ENCODE data around the gene BAIAP2L1. TPM values are rescaled to one million over a fixed set of nuclear protein-coding genes. Genes with fewer than 3 reads are reported as not detected.
"Not testable (repeated sequence)": the region's sequence is repeated elsewhere in the genome, so short reads cannot be mapped to it uniquely, and the experiment has no call there.

Gene BAIAP2L1
- total and polyA plus RNA-seq, 2 donors (not counting 3 experiments of a cell fraction or from before 2014, with no cell fraction given): 0.32 to 1.1 TPM

GRCh38 chr7:98387131-98387530 lies 13.8 kb downstream of the BAIAP2L1 start:
- ChIA-PET POLR2A (no interaction called here), CTCF (interaction anchor here (1.9 kb wide), 1 partner anchor 12 kb away, joined by 4 read pairs; no protein-coding TSS in a partner anchor)
- no peak overlapping the region for H3K27ac ChIP-seq (ENCODE audit: insufficient read depth, low read depth, low read length)
- H4K20me1 ChIP-seq (replicated peaks; ENCODE audit: control insufficient read depth, extremely low read depth, insufficient read depth, low read length): no peaks in the 10 kb centered on the region
- dilution Hi-C loops (cut with MboI; ENCODE audit: extremely low pct_ligation_motif_present, low sequenced_read_pairs): no loop called here
- BruUV-seq (replicated peaks): no TSS peak
- no peak for FAIRE-seq
- H3K9ac ChIP-seq (replicated peaks; ENCODE audit: extremely low read depth, insufficient read depth, low read length): no peak overlapping the region
- no peaks in the 10 kb centered on the region for H3K27me3 ChIP-seq (ENCODE audit: control insufficient read depth in 2 of 2, insufficient read depth in 2 of 2, low read length in 2 of 2)
- intact Hi-C loops (cut with micrococcal nuclease): no loop called here
- H2AFZ ChIP-seq (ENCODE audit: low read depth, low read length): no peak overlapping the region
- no peak for DNase-seq (ENCODE audit: low read depth, low spot score)
- H3K4me2 ChIP-seq (ENCODE audit: insufficient read depth, low read length): no peak overlapping the region
- H3K9me3 ChIP-seq (replicated peaks; ENCODE audit: control insufficient read depth, insufficient read depth, low read length): no peaks in the 10 kb centered on the region
- TF ChIP-seq CTCF (IDR thresholded peaks at IDR 0.05; ENCODE audit: extremely low read depth in 1 of 2, insufficient read depth in 1 of 2, low read depth in 1 of 2, low read length in 2 of 2) (no peak), FOS (IDR thresholded peaks at IDR 0.05; ENCODE audit: borderline replicate concordance, insufficient read depth, low read length) (no peak), EZH2 (IDR thresholded peaks at IDR 0.05; ENCODE audit: borderline replicate concordance, low read depth, low read length, severe bottlenecking) (no peak), GATA2 (IDR thresholded peaks at IDR 0.05; ENCODE audit: insufficient read depth, insufficient read length, low read depth, low read length) (no peak), MAX (IDR thresholded peaks at IDR 0.05; ENCODE audit: insufficient read depth, insufficient read length) (no peak), MYC (IDR thresholded peaks at IDR 0.05; ENCODE audit: low read depth, low read length) (no peak), POLR2AphosphoS5 (IDR thresholded peaks at IDR 0.05; ENCODE audit: insufficient read depth, low read depth, low read length) (no peak), POLR2A (IDR thresholded peaks at IDR 0.05; ENCODE audit: low read depth, low read length) (no peak), JUN (IDR thresholded peaks at IDR 0.05; ENCODE audit: borderline replicate concordance, insufficient read depth, insufficient read length, low read depth) (no peak)
- no peaks in the 10 kb centered on the region for H3K79me2 ChIP-seq (ENCODE audit: control insufficient read depth, insufficient read depth, low read length)
- no peaks in the 10 kb centered on the region for H3K9me1 ChIP-seq (replicated peaks; ENCODE audit: control insufficient read depth, extremely low read depth, insufficient read depth, low read length)
- no peaks in the 10 kb centered on the region for H3K36me3 ChIP-seq (ENCODE audit: control insufficient read depth in 2 of 2, extremely low read depth in 1 of 2, insufficient read depth in 2 of 2, low read length in 2 of 2)
- no peaks in the 10 kb centered on the region for H3K4me1 ChIP-seq (ENCODE audit: control insufficient read depth, extremely low read depth, insufficient read depth, low read length)
- no peak overlapping the region for H3K4me3 ChIP-seq (replicated peaks in 1 of 3; ENCODE audit: insufficient read depth in 1 of 3, low read depth in 1 of 3, low read length in 3 of 3)

- BruUV-seq (replicated peaks); H3K79me2 ChIP-seq (ENCODE audit: control insufficient read depth, insufficient read depth, low read length); H3K9me3 ChIP-seq (replicated peaks; ENCODE audit: control insufficient read depth, insufficient read depth, low read length); H3K27ac ChIP-seq (ENCODE audit: insufficient read depth, low read depth, low read length); H3K36me3 ChIP-seq (ENCODE audit: control insufficient read depth in 2 of 2, extremely low read depth in 1 of 2, insufficient read depth in 2 of 2, low read length in 2 of 2); H3K9me1 ChIP-seq (replicated peaks; ENCODE audit: control insufficient read depth, extremely low read depth, insufficient read depth, low read length); H3K9ac ChIP-seq (replicated peaks; ENCODE audit: extremely low read depth, insufficient read depth, low read length); FAIRE-seq; dilution Hi-C loops (cut with MboI; ENCODE audit: extremely low pct_ligation_motif_present, low sequenced_read_pairs); H2AFZ ChIP-seq (ENCODE audit: low read depth, low read length); H3K4me2 ChIP-seq (ENCODE audit: insufficient read depth, low read length); H3K27me3 ChIP-seq (ENCODE audit: control insufficient read depth in 2 of 2, insufficient read depth in 2 of 2, low read length in 2 of 2); POLR2A ChIA-PET; H3K4me1 ChIP-seq (ENCODE audit: control insufficient read depth, extremely low read depth, insufficient read depth, low read length); intact Hi-C loops (cut with micrococcal nuclease); DNase-seq (ENCODE audit: low read depth, low spot score); H4K20me1 ChIP-seq (replicated peaks; ENCODE audit: control insufficient read depth, extremely low read depth, insufficient read depth, low read length); H3K4me3 ChIP-seq (replicated peaks in 1 of 3; ENCODE audit: insufficient read depth in 1 of 3, low read depth in 1 of 3, low read length in 3 of 3): not testable (repeated sequence)
- CTCF ChIA-PET: interaction anchor here (0.8 kb wide), 1 partner anchor 16 kb away, joined by 3 read pairs; no protein-coding TSS in a partner anchor
Measured at GRCh38 chr7:98385532-98385931, 15.4 kb downstream of the BAIAP2L1 start.

All from endothelial cell of umbilical vein (primary cell).